ENCODE data around the gene TMPRSS3.

DNA sequence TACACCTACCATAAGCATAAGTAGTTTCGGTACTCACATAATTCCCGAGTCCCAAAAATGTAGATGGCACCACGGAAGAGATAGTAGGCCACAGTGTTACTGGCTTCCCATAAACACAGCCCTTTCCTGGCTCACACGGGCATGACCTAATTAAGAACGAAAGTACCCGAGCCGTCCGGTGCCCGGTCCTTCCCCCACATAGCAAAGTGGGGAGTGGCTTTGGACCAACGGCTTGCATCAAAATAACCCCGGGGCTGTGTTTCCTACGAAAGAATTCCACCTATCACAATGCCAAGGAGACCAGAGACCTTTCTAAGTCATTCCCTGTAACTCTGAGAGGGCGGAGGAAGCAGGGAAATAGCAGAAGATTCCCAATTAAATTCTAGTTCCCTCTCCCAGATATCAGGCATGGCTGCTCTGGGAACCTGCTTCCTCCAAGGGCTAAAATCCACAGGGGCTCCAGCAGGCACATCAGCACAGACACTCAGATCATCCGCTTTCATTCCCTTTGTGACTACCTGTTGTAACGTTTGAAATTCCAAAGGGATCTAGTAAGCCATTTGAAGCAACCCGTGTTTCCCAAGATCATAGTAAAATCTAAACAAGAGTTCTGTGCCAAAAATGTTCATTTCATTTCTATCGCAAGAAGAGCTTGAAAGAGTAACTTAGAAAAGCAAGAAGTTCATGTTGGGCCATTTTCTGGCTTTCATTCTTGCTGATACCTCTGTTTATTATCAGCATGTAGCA, at the start of gene TMPRSS3:
- TF ChIP-seq POLR2AphosphoS5 (IDR thresholded peaks at IDR 0.05; ENCODE audit: low read depth, low read length) (no peak), POLR2A (IDR thresholded peaks at IDR 0.05; ENCODE audit: low read depth, low read length) (no peak), SPI1 (IDR thresholded peaks at IDR 0.05; ENCODE audit: low read depth, low read length) (no peak)
